GM13977 (cell line): ENCODE results near the gene CPVL.

ENCODE experiments used
- DNase-seq: peaks from one replicate; pipeline ENCODE4 v3.0.0; 2012; ENCODE audit warnings: low spot score
- in situ Hi-C: fragments of 300-500 bp; cut with MboI; formaldehyde crosslinking; loops from one replicate; pipeline ENCODE4 v1.12.0; 2022; ENCODE audit warnings: low sequenced_read_pairs, low pct_unique_long_range_greater_than_20kb, mixed read lengths, inconsistent platforms; ENCODE audit not compliant: unreplicated experiment
- TF ChIP-seq, protein P1 (sequence below): IDR thresholded peaks from 2 replicates; pipeline ENCODE4 v1.5.1; 2012; ENCODE audit warnings: mild to moderate bottlenecking, control low read depth; ENCODE audit not compliant: insufficient read depth; ENCODE audit errors: extremely low read depth, missing control alignments

CPVL gene

DNA sequence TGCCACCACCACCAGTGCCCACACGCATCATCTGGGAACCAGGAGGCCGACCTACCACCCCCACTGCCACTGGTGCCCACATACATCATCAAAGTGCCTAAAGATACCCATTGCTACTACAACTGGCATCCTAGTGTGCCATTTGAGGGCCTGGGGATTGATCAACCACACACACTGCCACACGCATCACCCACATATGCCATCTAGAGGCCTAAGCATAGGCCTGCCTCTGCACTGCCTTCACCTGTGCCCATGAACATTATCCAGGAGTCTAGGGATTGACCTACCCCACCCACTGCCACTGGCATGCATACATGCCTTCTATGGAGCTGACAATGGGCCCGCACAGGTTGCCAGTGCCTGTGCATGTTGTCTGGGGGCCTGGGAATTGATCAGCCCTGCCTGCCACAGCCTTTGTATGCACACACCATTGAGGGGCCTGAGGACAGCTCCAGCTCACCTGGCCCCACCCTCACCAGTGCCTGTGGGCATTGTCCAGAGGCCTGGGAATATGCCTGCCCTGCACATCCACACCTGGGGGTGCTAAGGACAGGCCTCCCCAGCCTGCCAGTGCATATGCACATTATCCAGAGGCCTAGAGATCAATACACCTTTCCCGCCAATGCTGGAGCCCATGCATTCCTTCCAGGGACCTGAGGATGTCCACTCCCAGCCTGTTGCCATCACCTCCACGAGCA, 123.9 kb downstream of the CPVL start:
- in situ Hi-C loops = no loop called here
- DNase-seq = no peak
- TF ChIP-seq, protein P1, sequence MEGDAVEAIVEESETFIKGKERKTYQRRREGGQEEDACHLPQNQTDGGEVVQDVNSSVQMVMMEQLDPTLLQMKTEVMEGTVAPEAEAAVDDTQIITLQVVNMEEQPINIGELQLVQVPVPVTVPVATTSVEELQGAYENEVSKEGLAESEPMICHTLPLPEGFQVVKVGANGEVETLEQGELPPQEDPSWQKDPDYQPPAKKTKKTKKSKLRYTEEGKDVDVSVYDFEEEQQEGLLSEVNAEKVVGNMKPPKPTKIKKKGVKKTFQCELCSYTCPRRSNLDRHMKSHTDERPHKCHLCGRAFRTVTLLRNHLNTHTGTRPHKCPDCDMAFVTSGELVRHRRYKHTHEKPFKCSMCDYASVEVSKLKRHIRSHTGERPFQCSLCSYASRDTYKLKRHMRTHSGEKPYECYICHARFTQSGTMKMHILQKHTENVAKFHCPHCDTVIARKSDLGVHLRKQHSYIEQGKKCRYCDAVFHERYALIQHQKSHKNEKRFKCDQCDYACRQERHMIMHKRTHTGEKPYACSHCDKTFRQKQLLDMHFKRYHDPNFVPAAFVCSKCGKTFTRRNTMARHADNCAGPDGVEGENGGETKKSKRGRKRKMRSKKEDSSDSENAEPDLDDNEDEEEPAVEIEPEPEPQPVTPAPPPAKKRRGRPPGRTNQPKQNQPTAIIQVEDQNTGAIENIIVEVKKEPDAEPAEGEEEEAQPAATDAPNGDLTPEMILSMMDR = no peak

DNA sequence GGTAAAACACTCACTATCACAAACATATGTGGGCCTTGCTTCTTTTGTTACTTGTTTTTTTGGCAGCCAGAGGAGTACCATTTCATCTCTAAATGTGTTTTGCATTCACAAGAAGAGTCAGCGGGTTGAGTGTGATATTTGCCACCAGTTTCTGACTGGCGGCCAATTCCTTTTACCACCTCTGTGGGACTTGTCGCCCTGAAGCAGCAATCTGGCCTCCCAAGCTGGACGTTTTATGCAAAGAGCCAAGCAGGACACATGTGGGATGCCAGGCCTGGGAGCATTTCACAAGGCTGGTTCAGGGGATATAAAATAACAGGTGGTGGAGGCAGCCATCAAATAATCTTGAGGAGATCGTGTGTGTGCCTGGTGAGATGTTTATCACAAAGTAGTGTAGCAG, 126.4 kb downstream of the CPVL start:
- no peak for DNase-seq
- in situ Hi-C loops = no loop called here
- TF ChIP-seq, protein P1 = no peak

DNA sequence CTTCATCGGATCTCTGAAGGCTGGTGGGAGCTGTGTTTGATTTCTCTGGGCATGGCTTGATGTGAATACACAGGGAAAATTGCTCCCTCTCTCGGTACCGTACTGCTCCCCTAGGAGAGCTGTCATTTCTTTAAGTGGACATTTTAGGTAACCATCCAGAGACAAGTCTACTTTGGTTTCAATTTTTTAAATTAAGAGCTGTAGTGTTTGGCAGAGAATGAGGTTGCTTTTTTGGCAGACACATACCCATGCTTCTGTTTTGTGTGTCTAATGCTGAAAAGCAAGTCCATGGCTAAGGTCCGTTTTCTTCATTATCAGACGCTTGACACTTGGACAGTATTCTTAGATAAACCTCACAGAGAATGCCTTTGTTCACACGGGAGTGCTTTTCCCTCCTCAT, 127.0 kb downstream of the CPVL start:
- no peak for DNase-seq
- TF ChIP-seq, protein P1 = no peak
- in situ Hi-C loops = no loop called here

DNA sequence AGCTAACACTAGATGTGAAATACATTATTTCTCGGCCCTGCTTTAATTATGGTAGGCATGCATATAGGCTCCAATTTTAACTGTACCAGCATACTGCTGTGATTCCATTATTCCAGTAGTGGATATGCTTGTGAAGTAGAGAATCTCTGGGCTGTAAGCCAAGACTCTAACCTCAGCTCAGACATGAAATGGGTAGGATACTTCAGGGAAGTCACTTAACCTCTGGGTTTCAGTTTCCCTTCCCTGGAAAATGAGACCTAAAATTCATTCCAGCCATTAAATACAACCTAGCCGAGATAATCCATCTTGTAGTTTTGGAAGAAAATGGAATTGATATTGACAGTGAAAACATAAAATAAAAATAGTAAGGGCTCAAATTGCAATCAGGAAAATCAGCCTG, 128.6 kb downstream of the CPVL start:
- in situ Hi-C loops = no loop called here
- TF ChIP-seq, protein P1 = no peak
- DNase-seq = no peak

DNA sequence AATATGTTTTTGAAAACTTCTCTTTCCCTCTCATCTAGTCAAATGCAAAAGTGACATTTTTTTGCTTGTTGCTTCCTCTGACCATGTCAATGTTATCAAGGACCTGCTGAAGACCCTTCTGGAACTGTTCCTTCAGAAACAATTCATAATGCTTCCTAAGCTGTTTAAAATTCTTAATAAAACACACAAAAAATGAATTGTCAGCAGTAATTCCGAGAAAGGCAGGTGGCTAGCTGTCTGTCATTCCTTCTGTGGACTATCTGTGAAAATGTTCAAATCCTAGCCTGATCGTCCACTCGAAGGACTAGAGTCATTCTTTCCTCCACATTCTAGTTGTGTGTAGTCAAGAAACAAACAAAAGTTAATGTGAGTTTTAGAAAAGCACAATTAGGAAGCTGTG, 131.6 kb downstream of the CPVL start:
- DNase-seq = no peak
- in situ Hi-C loops = no loop called here
- TF ChIP-seq, protein P1 = no peak

DNA sequence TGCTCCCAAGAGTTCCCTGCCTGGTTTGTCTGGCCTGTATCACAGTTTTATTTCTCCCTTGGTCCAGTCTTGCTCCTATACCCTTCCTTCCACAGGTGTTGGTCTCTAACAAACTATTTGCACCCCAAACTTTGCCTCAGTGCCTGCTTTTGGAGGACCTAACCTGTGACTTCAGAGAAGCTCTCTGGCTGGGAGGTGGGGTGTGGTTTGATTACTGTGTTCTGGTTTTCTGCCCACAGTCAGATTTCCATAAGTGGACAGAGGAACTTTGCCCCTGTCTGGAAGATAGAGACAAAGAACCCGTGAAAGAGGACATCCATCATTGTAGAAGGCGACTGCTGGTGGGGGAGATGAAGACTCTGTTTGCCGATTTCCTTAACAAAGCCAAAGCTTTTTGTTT, 132.4 kb downstream of the CPVL start:
- DNase-seq = no peak
- TF ChIP-seq, protein P1 = no peak
- in situ Hi-C loops = no loop called here
